Pancreas (tissue), 10 donors: ENCODE data around the gene MAPK14. TPM values are rescaled to one million over a fixed set of nuclear protein-coding genes. Genes with fewer than 3 reads are reported as not detected.

ENCODE experiments used
- ATAC-seq, 4 donors: fragments of 200-7000 bp; cut with Tn5 transposase; one replicate each; pipeline versions ENCODE4 v1.8.0 to v1.9.1; 2020; ENCODE audit warnings: mild to moderate bottlenecking in 4 of 4, moderate library complexity in 4 of 4
- DNase-seq, 6 donors: peaks; one replicate each; pipeline ENCODE4 v3.0.0-alpha.2; 2020
- FAIRE-seq: peaks from 2 replicates; lab custom pipeline; 2012; peaks lifted over from hg19 to GRCh38; lab: Jason Lieb, UNC
- H3K27ac ChIP-seq, 4 donors: fragments of 200-600 bp; sonication (generic); 1 replicate in 3 of 4; 2 replicates in 1 of 4; pipeline versions ENCODE4 v1.5.0 to v1.8.0; 2020
- H3K27me3 ChIP-seq, 4 donors: fragments of 200-600 bp; one replicate each; pipeline ENCODE4 v1.8.0; 2021
- H3K36me3 ChIP-seq, 3 donors: fragments of 200-600 bp; sonication (generic) in 1 of 3; one replicate each; pipeline versions ENCODE4 v1.5.0 to v1.8.0; 2020 to 2021
- H3K4me1 ChIP-seq, 3 donors: fragments of 200-600 bp; one replicate each; pipeline ENCODE4 v1.8.0; 2021
- H3K4me3 ChIP-seq, 4 donors: fragments of 200-600 bp; sonication (generic) in 2 of 4; one replicate each; pipeline versions ENCODE4 v1.5.0 to v1.8.0; 2020 to 2021
- H3K9me3 ChIP-seq, 4 donors: fragments of 200-600 bp; one replicate each; pipeline ENCODE4 v1.8.0; 2021
- WGBS, 2 donors: extraction: QIAGEN DNeasy Blood & Tissue Kit; methylation state at CpG; one replicate each; pipeline ENCODE4 v1.1.7; 2013; 5-methylcytosine and 5-hydroxymethylcytosine counted together
- intact Hi-C, 3 donors: fragments of 100-400 bp; cut with DNase I; formaldehyde crosslinking; loops; one replicate each; pipeline versions ENCODE4 v1.11.1 to v1.14.2; 2022
- polyA plus RNA-seq, 2 donors: library from polyadenylated mRNA; stranded (reverse); fragments of 200-250 nt; gene quantifications; one replicate each; pipeline ENCODE4 v1.2.3, GENCODE V29; 2013
- total RNA-seq, 6 donors: library from RNA; stranded (reverse); fragmentation: NEBNext Ultra II Directional in 4 of 6; extraction: Animal tissue kit (Norgen Biotek cat#: 25700) in 4 of 6; gene quantifications; one replicate each; pipeline versions ENCODE4 v1.2.1 to v1.2.4, GENCODE V29; 2021 to 2023
- TF ChIP-seq, protein P1 (sequence below), 4 donors: fragments of 200-600 bp; sonication (generic) in 3 of 4; IDR thresholded peaks; one replicate each; pipeline versions ENCODE4 v1.5.0 to v1.8.0; 2021; ENCODE audit warnings: antibody characterized with exemption in 4 of 4
- donor health status: healthy with polysubstance abuse.
- donor health status: DM: no; HTN: no; CAD: no; lungs with moderate emphysema.
- donor health status: DM: no; HTN: no; CAD: no.
- donor health status: control.
- donor health status: control.
- donor health status: Bipolar disorder and iron deficiency.
- donor health status: DM: yes; HTN: yes; CAD: no.
- donor health status: DM: no; HTN: no; CAD: no.
- donor health status: DM: no; HTN: no; CAD: no.
- donor health status: DM: yes; HTN: yes; CAD: no.

MAPK14 gene
- total and polyA plus RNA-seq, 8 donors: 6.8 to 29.9 (median 16.6) TPM

DNA sequence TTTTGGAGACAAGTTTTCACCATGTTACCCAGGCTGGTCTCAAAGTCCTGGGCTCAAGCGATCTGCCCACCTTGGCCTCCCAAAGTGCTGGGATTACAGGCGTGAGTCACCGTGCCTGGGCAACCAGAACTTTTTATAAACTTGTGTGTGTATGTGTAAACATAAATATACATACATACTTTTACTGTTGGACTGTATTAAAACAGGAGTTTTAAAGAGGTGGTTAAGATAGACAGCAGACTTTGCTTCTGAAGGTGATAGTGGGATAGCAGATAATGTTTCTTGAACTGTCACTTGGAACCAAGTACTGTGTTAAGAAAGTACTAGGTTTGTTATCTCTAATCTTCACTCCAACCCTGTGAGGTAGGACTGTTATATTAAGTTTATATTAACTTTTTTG lies 74.1 kb downstream of the MAPK14 start:
- Histone ChIP-seq H3K9me3 (no peaks in the 10 kb centered on the region), H3K27me3 (no peaks in the 10 kb centered on the region), H3K36me3 (peaks cover 0 to 10% (median 0%) of the 10 kb centered on the region in 3 donors), H3K27ac (no peak overlapping the region), H3K4me1 (peaks cover 0 to 6% (median 0%) of the 10 kb centered on the region in 3 donors), H3K4me3 (no peak overlapping the region)
- WGBS, 2 donors: 94 to 99% methylated on average over 3 of the region's 3 CpGs
- intact Hi-C loops: no loop called here
- ATAC-seq (no peak), FAIRE-seq (no peak), DNase-seq (no peak)
- TF ChIP-seq, protein P1, sequence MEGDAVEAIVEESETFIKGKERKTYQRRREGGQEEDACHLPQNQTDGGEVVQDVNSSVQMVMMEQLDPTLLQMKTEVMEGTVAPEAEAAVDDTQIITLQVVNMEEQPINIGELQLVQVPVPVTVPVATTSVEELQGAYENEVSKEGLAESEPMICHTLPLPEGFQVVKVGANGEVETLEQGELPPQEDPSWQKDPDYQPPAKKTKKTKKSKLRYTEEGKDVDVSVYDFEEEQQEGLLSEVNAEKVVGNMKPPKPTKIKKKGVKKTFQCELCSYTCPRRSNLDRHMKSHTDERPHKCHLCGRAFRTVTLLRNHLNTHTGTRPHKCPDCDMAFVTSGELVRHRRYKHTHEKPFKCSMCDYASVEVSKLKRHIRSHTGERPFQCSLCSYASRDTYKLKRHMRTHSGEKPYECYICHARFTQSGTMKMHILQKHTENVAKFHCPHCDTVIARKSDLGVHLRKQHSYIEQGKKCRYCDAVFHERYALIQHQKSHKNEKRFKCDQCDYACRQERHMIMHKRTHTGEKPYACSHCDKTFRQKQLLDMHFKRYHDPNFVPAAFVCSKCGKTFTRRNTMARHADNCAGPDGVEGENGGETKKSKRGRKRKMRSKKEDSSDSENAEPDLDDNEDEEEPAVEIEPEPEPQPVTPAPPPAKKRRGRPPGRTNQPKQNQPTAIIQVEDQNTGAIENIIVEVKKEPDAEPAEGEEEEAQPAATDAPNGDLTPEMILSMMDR (IDR thresholded peaks at IDR 0.05): no peak

DNA sequence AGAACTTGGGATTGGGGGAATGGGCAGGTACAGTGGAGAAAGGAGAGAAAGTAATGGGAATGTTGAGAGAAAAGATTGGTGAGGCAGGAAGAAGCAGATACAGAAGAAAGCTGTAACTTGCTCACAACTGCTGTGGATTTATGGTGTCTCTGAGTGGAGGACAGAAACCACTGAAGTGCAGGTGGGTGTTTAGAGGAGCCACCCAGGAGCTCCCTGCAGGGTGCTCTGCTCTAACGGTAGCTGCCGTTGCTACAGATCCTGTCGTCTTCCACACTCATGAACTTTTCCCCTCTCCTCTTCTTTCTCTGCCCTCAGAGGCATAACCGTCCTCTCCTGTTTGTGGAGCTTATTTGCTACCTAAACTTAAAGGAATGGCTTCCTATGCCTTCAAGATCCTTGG lies 75.2 kb downstream of the MAPK14 start:
- whole genome bisulfite sequencing, 2 donors: 64 to 72% methylated on average over 4 of the region's 4 CpGs
- Histone ChIP-seq H3K9me3 (no peaks in the 10 kb centered on the region), H3K4me1 (peaks cover 0 to 6% (median 0%) of the 10 kb centered on the region in 3 donors), H3K27ac (no peak overlapping the region), H3K36me3 (peaks cover 0 to 16% (median 2%) of the 10 kb centered on the region in 3 donors), H3K27me3 (no peaks in the 10 kb centered on the region), H3K4me3 (no peak overlapping the region)
- TF ChIP-seq, protein P1 (IDR thresholded peaks at IDR 0.05): no peak
- ATAC-seq (no peak), FAIRE-seq (no peak), DNase-seq (no peak)
- intact Hi-C loops: no loop called here

DNA sequence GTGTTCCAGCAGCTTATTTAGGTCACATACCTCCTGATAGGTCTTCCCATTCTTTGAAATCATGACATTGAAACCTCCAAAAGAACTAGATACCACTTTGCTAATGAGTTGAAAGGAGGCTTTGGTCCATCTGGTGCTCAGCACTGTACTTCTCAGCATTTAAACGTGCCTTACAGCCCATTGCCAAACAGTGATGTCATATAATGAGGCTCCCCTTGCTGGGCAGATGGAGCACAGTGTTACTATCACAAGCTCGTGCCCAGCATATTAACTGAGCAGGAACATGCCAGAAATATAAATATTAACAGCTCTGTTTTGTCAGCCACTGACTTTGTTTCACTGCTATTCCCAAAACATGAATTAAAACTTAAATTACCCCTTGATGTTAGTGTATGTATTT lies 77.2 kb downstream of the MAPK14 start:
- intact Hi-C loops: no loop called here
- TF ChIP-seq, protein P1 (IDR thresholded peaks at IDR 0.05): no peak
- peak in 2 of 4 donors; percentile 61 to 74 for ATAC-seq
- no peak for FAIRE-seq
- Histone ChIP-seq H3K4me1 (peaks cover 0 to 6% (median 0%) of the 10 kb centered on the region in 3 donors), H3K36me3 (peaks cover 0 to 28% (median 5%) of the 10 kb centered on the region in 3 donors), H3K27me3 (no peaks in the 10 kb centered on the region), H3K4me3 (no peak overlapping the region), H3K9me3 (no peaks in the 10 kb centered on the region), H3K27ac (no peak overlapping the region)
- no peak for DNase-seq
- WGBS, 2 donors: 24 to 33% methylated on average over 2 of the region's 2 CpGs

DNA sequence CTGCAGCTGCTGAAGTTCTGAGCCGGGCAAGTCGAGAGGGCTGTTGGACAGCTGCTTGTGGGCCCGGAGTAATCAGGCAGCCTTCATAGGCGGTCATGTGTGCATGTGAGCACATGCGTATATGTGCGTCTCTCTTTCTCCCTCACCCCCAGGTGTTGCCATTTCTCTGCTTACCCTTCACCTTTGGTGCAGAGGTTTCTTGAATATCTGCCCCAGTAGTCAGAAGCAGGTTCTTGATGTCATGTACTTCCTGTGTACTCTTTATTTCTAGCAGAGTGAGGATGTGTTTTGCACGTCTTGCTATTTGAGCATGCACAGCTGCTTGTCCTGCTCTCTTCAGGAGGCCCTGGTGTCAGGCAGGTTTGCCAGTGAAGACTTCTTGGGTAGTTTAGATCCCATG lies 81.5 kb downstream of the MAPK14 start:
- TF ChIP-seq, protein P1 (IDR thresholded peaks at IDR 0.05): no peak
- peaks cover 0 to 27% (median 5%) of the 10 kb centered on the region in 3 donors for H3K36me3 ChIP-seq
- ATAC-seq (no peak), FAIRE-seq (no peak), DNase-seq (no peak)
- no peak overlapping the region for H3K27ac ChIP-seq
- WGBS, 2 donors: 84 to 93% methylated on average over 7 of the region's 7 CpGs
- H3K9me3 ChIP-seq: no peaks in the 10 kb centered on the region
- H3K4me3 ChIP-seq: no peak overlapping the region
- H3K4me1 ChIP-seq: no peaks in the 10 kb centered on the region
- intact Hi-C loops: no loop called here
- no peaks in the 10 kb centered on the region for H3K27me3 ChIP-seq

DNA sequence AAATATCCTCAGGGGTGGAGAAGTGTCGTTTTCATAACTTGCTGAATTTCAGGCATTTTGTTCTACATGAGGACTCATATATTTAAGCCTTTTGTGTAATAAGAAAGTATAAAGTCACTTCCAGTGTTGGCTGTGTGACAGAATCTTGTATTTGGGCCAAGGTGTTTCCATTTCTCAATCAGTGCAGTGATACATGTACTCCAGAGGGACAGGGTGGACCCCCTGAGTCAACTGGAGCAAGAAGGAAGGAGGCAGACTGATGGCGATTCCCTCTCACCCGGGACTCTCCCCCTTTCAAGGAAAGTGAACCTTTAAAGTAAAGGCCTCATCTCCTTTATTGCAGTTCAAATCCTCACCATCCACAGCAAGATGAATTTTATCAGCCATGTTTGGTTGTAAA lies 82.4 kb downstream of the MAPK14 start:
- H3K4me3 ChIP-seq: no peak overlapping the region
- H3K27me3 ChIP-seq: no peaks in the 10 kb centered on the region
- peaks cover 0 to 4% (median 0%) of the 10 kb centered on the region in 3 donors for H3K4me1 ChIP-seq
- intact Hi-C loops: no loop called here
- H3K27ac ChIP-seq: no peak overlapping the region
- TF ChIP-seq, protein P1 (IDR thresholded peaks at IDR 0.05): no peak
- ATAC-seq (no peak), FAIRE-seq (no peak), DNase-seq (no peak)
- no peaks in the 10 kb centered on the region for H3K9me3 ChIP-seq
- 88 to 93% methylated on average over 3 of the region's 3 CpGs for WGBS, 2 donors
- peaks cover 0 to 27% (median 5%) of the 10 kb centered on the region in 3 donors for H3K36me3 ChIP-seq
